ENCODE results near the gene TXNDC16.

The TXNDC16 gene

GRCh38 chr14:52447236-52447635 is 105.1 kb downstream of the TXNDC16 start:
- Histone ChIP-seq H3K27me3 (no peaks in the 10 kb centered on the region), H3K4me1 (ENCODE audit: control insufficient read depth in 1 of 2, insufficient read depth in 1 of 2, low read depth in 1 of 2, low read length in 1 of 2) (no peaks in the 10 kb centered on the region), H3K4me3 (ENCODE audit: low read depth in 1 of 2, low read length in 1 of 2) (no peak overlapping the region), H3K36me3 (no peaks in the 10 kb centered on the region), H3K9me3 (no peaks in the 10 kb centered on the region), H3K27ac (no peak overlapping the region)
- no peak for TF ChIP-seq CTCF (IDR thresholded peaks at IDR 0.05)

- Histone ChIP-seq H3K36me3 (no peaks in the 10 kb centered on the region), H3K9me3 (no peaks in the 10 kb centered on the region), H3K27me3 (no peaks in the 10 kb centered on the region), H3K27ac (no peak overlapping the region), H3K4me3 (ENCODE audit: low read depth in 1 of 2, low read length in 1 of 2) (no peak overlapping the region), H3K4me1 (ENCODE audit: control insufficient read depth in 1 of 2, insufficient read depth in 1 of 2, low read depth in 1 of 2, low read length in 1 of 2) (no peaks in the 10 kb centered on the region)
- no peak for TF ChIP-seq CTCF (IDR thresholded peaks at IDR 0.05)
These were observed 106.0 kb downstream of the TXNDC16 start for GRCh38 chr14:52446355-52446754.

GRCh38 chr14:52443506-52443905 is 108.8 kb downstream of the TXNDC16 start:
- Histone ChIP-seq H3K4me3 (ENCODE audit: low read depth in 1 of 2, low read length in 1 of 2) (no peak overlapping the region), H3K4me1 (ENCODE audit: control insufficient read depth in 1 of 2, insufficient read depth in 1 of 2, low read depth in 1 of 2, low read length in 1 of 2) (no peaks in the 10 kb centered on the region), H3K27me3 (no peaks in the 10 kb centered on the region), H3K36me3 (no peaks in the 10 kb centered on the region), H3K9me3 (no peaks in the 10 kb centered on the region), H3K27ac (no peak overlapping the region)
- TF ChIP-seq CTCF (IDR thresholded peaks at IDR 0.05): no peak

- TF ChIP-seq CTCF (IDR thresholded peaks at IDR 0.05): no peak
- Histone ChIP-seq H3K36me3 (no peaks in the 10 kb centered on the region), H3K27ac (no peak overlapping the region), H3K4me1 (ENCODE audit: control insufficient read depth in 1 of 2, insufficient read depth in 1 of 2, low read depth in 1 of 2, low read length in 1 of 2) (no peaks in the 10 kb centered on the region), H3K9me3 (no peaks in the 10 kb centered on the region), H3K4me3 (ENCODE audit: low read depth in 1 of 2, low read length in 1 of 2) (no peak overlapping the region), H3K27me3 (no peaks in the 10 kb centered on the region)
These were observed 109.7 kb downstream of the TXNDC16 start for GRCh38 chr14:52442602-52443001.

GRCh38 chr14:52442166-52442565 is 110.1 kb downstream of the TXNDC16 start:
- no peaks in the 10 kb centered on the region for H3K9me3 ChIP-seq
- H3K4me3 ChIP-seq (ENCODE audit: low read depth in 1 of 2, low read length in 1 of 2): no peak overlapping the region
- TF ChIP-seq CTCF (IDR thresholded peaks at IDR 0.05): no peak
- H3K36me3 ChIP-seq: no peaks in the 10 kb centered on the region
- H3K4me1 ChIP-seq (ENCODE audit: control insufficient read depth in 1 of 2, insufficient read depth in 1 of 2, low read depth in 1 of 2, low read length in 1 of 2): no peaks in the 10 kb centered on the region
- H3K27ac ChIP-seq: no peak overlapping the region
- H3K27me3 ChIP-seq: no peaks in the 10 kb centered on the region

GRCh38 chr14:52439476-52439875 is 112.8 kb downstream of the TXNDC16 start:
- no peak overlapping the region for H3K27ac ChIP-seq
- no peaks in the 10 kb centered on the region for H3K36me3 ChIP-seq
- H3K4me3 ChIP-seq (ENCODE audit: low read depth in 1 of 2, low read length in 1 of 2): no peak overlapping the region
- H3K9me3 ChIP-seq: no peaks in the 10 kb centered on the region
- H3K27me3 ChIP-seq: no peaks in the 10 kb centered on the region
- TF ChIP-seq CTCF (IDR thresholded peaks at IDR 0.05): no peak
- no peaks in the 10 kb centered on the region for H3K4me1 ChIP-seq (ENCODE audit: control insufficient read depth in 1 of 2, insufficient read depth in 1 of 2, low read depth in 1 of 2, low read length in 1 of 2)
